GM18498 (cell line): Measurements from ENCODE around the gene SKIC2.
A peak's percentile ranks its signal among the peaks of the same experiment; 100 is the strongest.

Experiments
- ATAC-seq: cut with Tn5 transposase; IDR thresholded peaks from one replicate; pipeline ENCODE4 v1.9.1; 2021; ENCODE audit warnings: mild to moderate bottlenecking, moderate library complexity; ENCODE audit not compliant: unreplicated experiment

The SKIC2 gene

GRCh38 chr6:31945154-31945506 is 13.8 kb upstream of the SKIC2 start:
- ATAC-seq, result no peak

DNA sequence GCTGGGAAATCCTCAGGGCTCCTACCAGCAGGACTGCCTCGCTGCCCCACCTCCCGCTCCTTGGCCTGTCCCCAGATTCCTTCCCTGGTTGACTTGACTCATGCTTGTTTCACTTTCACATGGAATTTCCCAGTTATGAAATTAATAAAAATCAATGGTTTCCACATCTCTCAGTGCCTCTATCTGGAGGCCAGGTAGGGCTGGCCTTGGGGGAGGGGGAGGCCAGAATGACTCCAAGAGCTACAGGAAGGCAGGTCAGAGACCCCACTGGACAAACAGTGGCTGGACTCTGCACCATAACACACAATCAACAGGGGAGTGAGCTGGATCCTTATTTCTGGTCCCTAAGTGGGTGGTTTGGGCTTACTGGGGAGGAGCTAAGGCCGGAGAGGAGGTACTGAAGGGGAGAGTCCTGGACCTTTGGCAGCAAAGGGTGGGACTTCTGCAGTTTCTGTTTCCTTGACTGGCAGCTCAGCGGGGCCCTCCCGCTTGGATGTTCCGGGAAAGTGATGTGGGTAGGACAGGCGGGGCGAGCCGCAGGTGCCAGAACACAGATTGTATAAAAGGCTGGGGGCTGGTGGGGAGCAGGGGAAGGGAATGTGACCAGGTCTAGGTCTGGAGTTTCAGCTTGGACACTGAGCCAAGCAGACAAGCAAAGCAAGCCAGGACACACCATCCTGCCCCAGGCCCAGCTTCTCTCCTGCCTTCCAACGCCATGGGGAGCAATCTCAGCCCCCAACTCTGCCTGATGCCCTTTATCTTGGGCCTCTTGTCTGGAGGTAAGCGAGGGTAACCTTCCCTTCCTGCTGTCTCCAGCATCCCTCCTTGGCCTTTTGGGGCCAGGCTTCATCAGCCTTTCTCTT is 13.2 kb upstream of the SKIC2 start, which contains the start of gene CFB:
Gene CFB, plus strand, starts transcription at position 589 of the 863 bp plus-strand sequence. Its CDS starts 127 bp downstream, at position 716.
- ATAC-seq, result no peak

- no peak for ATAC-seq
Measured at GRCh38 chr6:31946370-31946885, 12.5 kb upstream of the SKIC2 start.

- no peak for ATAC-seq
Measured at GRCh38 chr6:31947070-31947675, 11.8 kb upstream of the SKIC2 start.

GRCh38 chr6:31947864-31948263 is 11.1 kb upstream of the SKIC2 start:
- ATAC-seq, result no peak

GRCh38 chr6:31948306-31948705 is 10.7 kb upstream of the SKIC2 start:
- ATAC-seq, result no peak

DNA sequence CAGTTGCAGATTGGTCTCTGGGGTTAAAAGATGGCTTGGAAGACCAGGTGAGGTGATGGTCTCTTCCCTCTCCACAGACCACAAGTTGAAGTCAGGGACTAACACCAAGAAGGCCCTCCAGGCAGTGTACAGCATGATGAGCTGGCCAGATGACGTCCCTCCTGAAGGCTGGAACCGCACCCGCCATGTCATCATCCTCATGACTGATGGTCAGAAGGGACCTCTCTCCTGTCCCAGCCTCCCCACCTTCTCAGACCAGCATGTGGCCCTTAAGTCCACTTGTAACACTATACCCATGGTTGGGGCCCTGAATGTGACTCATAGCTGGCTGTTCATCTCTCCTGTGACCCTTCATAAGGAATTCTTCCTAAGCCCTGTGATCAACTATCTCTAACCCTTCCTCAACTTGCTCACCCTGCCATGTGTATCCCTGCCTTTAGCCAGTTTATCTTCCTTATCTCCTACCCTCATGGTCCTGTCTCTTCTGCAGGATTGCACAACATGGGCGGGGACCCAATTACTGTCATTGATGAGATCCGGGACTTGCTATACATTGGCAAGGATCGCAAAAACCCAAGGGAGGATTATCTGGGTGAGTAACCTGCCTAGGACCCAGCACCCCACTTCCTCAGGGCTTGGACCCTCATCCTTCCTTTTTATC is 10.1 kb upstream of the SKIC2 start:
- ATAC-seq, result no peak

- no peak for ATAC-seq
Measured at GRCh38 chr6:31949926-31950548, 8.9 kb upstream of the SKIC2 start.

DNA sequence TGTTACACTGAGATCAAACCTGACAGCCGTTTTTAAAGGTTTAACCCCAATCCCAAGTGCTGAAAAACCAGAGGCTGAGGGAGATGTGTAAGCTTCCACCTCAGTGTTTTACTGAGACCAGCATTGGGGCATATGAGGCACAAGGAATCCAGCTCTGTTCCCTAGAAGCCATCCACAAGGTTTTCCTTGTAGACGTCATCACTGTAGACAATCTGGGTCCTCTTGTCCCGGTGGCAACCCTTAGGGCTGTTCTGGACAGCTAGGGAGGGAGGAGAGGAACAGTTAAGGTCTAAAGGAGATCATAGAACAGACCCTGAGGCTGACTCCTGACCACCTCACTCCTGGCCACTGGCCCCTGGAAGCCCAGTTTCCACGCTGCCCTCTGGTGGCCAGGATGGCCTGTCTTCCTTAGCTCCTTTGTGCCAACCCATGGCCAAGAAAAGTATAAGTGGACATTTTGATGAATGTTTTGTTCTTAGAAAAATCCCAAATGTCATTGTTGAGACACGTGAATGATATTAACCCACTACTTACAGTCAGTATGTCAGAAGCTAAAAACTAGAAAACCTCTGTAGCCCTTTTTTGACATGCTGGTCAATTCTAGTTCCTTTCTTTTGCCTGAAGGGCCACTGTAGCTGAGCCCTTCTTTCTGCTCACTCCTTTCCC is 6.7 kb upstream of the SKIC2 start:
- ATAC-seq, result no peak

GRCh38 chr6:31952890-31953289 is 6.1 kb upstream of the SKIC2 start:
- no peak for ATAC-seq

GRCh38 chr6:31954511-31954910 is 4.5 kb upstream of the SKIC2 start:
- ATAC-seq, result no peak

DNA sequence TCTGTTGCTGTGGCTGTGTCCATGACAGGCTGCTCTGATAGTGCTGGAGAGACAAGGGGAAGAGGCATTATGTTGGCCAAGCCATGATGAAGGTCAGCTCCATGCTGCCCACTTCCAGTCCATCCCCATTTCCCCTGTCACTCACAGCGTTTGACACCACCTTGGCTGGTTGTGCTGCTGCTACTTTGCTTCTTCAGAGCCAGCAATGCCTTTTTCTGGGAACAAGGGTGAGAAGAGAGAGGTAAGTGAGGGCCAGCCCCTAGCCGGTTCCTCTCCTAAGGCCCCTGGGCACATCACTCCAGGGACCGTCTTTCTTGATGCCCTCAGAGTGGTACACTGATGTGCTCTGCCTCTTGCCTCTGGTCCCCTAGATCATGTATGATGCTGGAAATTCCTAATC is 2.2 kb upstream of the SKIC2 start:
- no peak for ATAC-seq

GRCh38 chr6:31958412-31958740 is 599 bp upstream of the SKIC2 start:
- peak; percentile 3 for ATAC-seq

DNA sequence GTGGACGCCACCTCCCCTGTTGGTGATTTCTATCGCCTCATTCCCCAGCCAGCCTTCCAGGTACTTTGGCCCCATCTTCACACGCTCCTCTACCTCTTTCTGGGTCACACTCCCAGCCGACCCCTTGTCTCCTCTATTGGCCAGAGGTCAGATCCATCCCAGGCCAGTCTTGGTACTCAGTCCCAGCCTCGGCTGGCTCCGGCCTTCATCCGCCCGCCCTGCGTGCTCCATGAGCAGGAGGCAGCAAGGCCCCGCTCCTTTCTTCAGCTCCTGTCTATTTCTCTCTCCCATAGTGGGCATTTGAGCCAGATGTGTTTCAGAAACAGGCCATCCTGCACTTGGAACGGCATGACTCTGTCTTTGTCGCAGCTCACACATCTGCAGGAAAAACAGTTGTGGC is 2.6 kb downstream of the SKIC2 start:
- ATAC-seq, result no peak

DNA sequence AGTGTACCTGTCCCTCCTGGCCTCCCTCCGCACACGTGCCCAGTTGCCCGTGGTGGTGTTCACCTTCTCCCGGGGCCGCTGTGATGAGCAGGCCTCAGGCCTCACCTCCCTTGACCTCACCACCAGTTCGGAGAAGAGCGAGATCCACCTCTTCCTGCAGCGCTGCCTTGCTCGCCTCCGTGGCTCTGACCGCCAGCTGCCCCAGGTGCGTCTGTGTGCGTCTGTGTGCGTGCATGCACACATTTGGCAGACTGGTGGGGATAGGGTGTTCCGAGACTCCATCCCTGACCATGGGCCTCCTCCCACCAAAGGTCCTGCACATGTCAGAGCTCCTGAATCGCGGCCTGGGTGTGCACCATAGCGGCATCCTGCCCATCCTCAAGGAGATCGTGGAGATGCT is 4.9 kb downstream of the SKIC2 start:
- no peak for ATAC-seq

- no peak for ATAC-seq
Measured at GRCh38 chr6:31965700-31966099, 6.7 kb downstream of the SKIC2 start.

GRCh38 chr6:31966506-31966905 is 7.5 kb downstream of the SKIC2 start:
- ATAC-seq, result no peak

GRCh38 chr6:31966997-31967925 is 8.3 kb downstream of the SKIC2 start:
- no peak for ATAC-seq

DNA sequence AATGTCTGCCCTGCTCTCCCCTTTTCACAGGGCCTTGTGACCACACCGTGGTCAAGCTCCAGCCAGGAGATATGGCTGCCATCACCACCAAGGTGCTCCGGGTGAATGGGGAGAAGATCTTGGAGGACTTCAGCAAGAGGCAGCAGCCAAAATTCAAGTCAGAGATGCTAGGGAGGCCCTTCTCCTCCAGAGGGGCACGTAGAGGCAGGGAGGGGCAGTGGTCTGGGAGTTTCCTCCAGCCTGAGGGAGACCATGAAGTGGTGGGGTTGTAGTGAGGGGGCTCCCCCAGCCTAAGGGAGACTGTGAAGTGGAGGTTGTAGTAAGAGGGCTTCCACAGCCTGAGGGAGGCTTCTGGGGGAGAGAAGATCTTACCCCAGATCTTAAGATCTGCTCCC is 8.9 kb downstream of the SKIC2 start:
- no peak for ATAC-seq

GRCh38 chr6:31968326-31968725 is 9.4 kb downstream of the SKIC2 start:
- no peak for ATAC-seq
